ENCODE results near the gene NUDT12.

NUDT12 gene

DNA sequence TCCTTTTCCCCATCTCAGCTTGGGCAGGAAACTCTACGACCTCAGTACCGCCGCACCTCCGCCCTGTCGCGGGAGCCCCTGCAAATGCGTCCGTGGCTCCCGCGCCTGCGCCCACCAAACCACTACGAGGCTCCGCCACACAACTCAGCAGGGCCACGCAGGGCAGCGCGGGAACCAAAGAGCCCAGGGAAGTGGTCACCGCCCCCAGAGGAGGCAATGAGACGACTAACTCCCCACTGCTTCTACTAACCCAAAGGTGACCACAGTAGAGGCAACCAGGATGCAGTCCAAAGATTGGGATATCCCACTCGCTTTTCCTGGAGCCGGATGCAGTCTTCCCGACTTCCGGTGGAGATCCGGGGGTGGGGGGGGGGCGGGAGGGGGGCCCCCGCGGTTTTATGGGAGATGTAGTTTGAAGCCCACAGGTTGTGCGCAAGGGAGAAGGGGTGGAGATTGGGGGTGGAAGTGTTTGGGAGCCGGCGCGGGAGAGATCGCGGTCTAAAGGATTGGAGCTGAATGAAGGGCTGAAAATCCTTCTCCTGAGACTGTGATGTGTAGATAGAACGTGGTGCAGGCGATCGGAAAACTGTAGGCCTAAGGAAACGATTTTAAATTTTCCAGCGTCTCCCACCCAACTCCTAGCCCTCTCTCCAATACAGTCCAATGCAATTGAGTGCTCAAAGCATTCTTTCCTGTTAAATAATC is at the start of gene NUDT12:
TSS of gene NUDT12 (minus strand) at position 337 of the 705 bp plus-strand sequence. CDS start 2,541 bp downstream, outside the sequence.
- no peak for DNase-seq

DNA sequence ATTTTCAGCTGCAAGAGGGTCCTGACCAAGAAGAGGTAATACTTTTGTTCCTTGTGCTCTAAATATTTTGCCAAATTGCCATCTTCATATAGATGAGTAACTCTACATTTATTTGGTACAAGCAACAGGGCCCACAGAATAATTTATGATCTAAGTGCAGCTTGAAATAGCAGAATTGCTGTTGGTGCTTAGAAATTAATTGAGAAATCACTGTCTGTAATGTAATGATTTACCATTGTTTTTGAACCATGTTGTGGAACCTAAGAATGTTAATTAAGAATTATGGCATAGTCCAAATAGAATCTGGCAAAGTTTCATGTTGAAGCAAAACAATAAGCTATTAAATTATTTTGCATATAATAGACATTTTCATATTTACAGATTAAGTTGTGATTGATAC is 44.8 kb upstream of the NUDT12 start:
- no peak for DNase-seq

DNA sequence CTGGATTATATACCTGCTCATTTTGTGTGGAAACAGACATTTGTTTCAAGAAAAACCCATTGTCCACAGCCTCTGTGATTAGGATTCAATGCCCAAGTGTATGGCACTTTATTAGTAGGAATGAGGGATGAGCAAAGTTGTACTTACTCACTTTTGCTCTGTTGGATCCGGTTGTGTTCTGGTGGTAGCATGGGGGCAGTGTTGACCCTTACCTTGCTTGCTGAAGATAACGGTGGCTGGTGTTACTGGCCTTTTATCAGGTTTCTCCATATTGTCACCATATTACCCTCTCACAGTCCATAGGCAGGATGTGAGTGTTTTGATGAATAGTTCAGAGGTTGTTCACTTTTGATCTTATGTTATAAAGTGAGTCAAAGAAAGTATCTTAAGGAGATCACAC is 42.7 kb upstream of the NUDT12 start:
- no peak for DNase-seq

DNA sequence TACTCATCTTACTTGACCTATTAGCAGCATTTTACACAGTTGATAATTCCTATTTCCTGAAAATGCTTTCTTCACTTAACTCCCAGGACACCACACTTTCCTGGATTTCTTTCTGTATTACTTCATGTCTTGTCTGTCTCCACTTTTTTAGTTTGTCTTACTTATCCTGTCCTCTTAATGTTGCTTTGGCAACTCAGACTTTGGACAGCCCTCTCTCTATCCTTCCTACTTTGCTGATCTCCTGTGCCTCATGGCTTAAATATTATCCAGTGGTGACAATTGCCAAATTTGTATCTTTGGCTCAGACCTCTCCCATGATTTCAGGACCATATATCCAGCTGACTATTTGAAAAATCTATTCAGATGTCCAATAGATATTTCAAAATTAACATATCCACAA is 39.8 kb upstream of the NUDT12 start:
- DNase-seq, result no peak

DNA sequence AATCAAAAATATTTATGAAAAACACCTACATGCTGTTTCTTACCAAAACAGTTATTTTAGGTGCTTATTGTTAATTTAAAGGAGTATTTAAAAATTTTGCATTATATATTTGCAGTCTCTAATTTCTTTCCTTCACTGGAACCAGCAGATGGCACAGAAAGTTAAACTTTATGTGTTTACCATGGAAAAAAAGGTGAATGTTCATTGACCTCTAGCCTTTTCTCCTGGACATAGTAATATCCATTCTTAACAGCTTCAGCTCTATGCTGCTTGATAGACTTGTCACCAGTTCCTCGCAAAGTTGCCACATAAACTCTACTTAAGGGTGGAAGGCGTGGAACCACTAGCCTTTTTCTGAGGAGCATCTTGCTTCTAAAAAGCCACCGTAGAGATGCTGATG is 38.7 kb upstream of the NUDT12 start:
- DNase-seq, result no peak

DNA sequence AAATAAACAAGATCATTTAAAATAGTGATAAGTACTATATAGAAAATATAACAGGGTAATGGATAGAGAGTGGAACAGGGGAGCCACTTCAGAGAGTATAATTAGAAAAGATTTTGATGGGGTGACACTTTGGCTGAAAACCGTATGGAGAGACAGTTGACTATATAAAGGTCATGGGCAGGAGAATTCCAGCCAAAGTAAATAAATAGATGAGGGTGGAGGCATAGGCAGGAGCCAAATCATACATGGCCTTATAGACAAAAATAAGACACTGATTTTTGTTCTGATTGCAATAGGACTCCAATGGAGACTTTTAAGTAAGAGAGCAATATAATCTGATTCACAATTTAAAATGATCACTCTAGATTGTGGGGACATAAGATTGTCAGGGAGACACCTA is 37.5 kb upstream of the NUDT12 start:
- no peak for DNase-seq

DNA sequence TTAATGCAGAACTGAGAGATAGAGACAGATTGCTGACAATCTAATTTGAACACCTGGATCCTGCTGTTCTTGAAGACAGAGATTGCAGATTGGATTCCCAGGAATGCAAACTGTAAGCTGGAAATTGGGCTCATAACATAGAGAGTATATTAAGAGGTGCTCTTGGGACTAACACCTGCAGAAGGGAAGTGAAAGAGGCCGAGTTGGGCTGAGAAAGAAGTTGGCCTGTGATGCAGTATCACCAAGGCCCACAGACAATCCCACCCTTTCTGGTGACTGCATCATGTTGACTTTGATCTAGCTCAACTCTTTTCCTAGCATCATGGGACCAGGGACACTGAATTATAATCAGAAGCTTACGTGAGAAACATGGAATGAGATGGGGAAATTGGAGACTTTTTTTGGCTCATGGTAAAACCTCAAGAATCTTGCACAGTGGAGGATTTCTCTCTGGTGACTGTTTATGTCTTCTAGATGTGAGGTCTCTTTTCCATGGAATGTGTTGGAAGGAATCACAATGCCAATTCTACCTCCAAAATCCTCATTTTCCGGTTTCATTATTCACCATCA is 36.5 kb upstream of the NUDT12 start:
- DNase-seq, result no peak

DNA sequence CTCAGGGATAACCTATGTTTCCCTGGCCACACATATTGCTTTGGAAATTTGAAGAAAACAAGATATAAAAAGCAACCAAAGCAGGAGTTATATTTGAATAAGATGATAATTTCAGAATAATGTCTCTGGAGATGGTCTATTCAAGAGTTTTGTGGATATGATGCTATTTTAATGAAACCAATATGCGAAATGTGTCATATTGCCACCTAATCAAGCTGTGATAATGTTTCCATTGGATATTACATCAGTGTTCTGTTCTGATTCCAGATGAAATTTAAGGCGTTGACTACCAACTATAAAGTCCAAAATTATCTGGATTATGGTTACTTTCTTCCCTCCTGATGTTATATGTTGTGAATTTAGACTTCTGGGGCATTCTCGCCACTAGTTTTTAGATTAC is 27.6 kb upstream of the NUDT12 start:
- DNase-seq, result no peak

DNA sequence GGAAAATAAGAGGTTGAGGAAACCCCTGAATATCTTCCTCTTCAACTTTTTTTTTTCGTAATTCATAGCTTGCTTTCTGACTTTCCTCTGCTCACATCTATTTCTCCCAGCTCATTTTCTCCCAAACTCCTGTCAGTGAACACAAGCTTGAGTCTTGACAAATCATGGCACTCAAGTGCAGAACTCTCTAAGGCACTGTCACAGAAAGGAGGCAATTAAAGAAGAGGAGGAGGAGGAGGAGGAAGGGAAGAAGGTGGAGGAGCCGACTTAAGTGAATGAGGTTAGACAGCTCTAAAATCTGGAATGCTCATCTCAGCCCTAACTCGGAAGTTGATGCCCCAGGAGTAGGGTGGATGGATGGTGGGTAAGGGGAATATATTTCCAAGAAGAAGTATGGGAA is 27.2 kb upstream of the NUDT12 start:
- no peak for DNase-seq

DNA sequence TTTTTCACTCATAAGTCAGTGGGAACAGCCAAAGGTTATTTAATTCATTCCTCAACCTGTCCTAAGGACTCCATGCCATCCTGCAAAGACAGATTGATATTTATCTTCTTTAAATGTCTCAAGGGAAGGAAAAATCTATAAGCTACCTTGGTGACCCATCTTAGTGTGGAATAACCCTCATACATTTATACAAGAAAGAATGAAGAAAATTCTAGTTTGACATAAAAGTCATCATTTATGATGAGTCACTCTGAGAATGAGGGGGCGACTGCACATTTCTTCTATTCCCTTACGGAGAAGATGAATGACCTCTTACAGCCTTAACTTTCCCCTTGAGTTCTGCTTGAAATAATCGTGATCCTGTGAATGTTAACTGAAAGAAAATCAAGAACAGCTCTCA is 26.8 kb upstream of the NUDT12 start:
- DNase-seq, result no peak

DNA sequence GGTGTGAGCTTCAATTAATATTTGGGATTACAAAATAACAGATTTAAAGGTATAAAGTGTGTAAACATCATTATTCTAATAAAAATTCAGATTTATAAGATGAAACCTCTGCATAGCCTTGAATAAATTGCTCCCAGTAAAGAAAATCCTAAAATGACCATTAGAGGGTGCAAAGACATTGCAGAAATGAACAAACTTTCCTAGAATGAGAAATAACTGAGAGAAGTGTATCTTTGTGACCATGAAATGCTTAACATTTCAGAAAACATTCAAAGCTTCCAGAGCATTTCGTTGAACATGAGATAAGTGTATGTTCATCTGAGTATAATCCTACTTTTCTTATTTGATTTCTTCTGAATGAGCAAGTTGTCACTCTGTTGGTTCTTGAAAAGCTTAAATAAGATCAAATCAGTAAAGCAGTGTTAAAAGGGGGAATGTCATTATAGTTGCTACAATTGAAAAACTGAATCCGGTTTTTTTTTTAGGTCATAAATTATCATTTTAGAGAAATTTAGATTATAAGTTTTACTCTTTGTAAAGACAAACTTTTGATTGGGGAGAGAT is 24.7 kb upstream of the NUDT12 start:
- DNase-seq, result no peak

DNA sequence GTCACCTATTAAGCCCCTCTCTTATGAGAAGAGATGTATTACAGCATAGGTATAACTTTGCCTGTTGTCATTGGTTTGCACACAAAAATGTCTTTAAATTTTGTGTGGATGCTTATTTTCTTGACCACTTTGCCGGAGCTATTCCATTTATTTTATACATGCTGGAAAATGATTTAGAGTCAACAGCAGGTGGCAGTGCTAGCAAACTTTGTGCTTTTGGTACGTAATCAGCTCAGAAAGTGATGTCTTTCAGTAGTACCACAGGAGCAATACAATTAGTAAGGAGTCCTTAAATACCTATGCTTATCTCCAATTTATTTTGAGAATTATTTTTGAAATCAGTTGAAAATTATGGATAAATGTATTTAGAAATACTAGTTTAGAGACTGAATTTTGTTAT is 19.8 kb upstream of the NUDT12 start:
- DNase-seq, result no peak

DNA sequence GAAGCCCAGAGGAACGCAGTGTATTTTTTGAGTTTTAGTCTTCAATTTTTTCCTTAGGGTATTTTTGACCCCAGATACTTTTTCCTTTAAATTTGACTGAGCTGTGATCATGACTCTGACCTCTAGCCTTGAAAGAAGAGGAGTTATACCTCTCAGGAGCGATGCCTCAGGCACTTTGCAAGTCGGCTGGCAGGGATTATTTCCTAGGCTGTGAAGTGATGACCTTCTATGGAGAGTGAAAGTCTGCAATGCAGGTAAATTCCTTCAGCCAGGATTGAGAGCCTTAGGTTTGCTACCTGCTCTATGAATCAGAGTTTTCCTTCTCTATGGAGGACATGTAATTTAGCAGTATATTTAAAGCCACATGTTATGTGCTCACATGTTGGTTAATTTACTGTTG is 10.8 kb upstream of the NUDT12 start:
- DNase-seq, result no peak

DNA sequence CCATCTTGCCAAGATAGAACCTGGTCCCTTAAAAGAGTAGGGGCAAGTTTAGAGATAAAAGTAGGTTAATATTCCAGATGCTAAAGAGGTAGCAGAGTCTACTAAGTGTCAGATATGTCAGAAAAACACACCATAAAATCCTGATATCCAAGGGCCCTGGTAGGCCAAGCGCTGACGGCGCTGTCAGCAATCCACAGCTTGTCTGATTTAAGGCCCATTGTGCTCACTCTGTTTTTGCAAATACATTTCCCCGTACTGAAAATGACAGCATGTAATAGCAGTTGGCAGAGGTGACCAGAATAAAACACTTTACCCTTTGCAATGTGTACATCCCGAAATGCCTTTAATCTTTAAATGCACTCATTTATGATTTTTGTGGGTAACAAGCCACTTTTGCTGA is 9.9 kb upstream of the NUDT12 start:
- DNase-seq, result no peak

DNA sequence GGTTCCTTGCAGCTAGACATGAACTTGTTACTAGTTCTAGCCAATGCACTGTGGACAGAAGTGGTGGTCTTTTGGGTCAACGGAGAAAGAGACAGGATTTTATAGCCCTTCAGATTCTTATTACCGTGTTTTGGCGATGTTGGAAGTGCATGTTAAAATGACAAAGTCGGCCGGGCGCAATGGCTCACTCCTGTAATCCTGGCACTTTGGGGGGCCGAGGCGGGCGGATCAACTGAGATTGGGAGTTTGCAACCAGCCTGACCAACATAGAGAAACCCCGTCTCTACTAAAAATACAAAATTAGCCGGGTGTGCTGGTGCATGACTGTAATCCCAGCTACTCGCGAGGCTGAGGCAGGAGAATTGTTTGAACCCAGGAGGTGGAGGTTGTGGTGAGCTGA is 9.1 kb upstream of the NUDT12 start:
- no peak for DNase-seq

DNA sequence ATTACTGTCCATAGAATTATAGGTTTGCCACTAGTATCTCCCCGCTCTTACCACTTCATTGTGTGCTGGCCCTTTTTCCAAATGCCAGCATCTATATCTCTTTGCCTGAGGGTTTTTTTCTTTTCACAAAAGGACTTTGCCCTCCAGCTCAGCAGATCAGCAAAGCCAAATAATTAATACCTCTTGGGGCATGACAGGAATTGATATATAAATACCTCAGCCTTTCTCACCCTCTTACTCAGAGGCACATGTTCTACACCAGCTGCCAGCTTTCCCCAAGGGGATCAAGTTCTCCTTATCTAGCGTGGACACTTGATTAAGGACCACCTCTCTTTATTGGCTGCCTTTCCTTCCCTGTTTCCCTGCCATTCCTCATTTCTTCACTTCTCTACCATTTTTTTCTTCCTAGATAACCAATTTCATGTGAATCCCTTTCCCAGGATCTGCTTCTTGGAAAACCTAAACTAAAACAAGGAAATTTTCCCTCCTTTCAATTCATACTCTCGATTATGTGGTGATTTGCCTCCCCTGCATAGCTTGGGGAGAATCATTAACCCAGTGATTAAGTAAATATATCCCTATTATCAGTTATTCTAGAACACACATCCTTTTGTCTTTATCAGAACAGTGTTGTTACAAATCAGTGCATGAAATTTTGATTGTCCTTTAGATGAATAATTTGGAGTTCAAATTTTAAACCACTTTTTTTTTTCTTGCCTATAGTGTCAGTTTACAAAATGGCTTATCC is 6.9 kb upstream of the NUDT12 start:
- no peak for DNase-seq

DNA sequence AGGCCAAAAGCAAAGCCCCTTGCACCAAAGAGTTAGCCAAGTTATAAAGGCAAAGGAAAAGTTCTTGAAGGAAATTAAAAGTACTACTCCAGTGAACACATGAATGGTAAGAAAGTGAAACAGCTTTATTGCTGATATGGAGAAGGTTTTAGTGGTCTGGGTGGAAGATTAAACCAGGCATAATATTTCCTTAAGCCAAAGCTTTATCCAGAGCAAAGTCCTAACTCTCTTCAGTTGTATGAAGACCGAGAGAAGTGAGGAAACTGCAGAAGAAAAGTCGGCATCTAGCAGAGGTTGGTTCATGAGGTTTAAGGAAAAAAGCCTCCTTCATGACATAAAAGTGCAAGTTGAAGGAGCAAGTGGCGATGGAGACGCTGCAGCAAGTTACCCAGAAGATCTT is 3.1 kb upstream of the NUDT12 start:
- DNase-seq, result no peak

DNA sequence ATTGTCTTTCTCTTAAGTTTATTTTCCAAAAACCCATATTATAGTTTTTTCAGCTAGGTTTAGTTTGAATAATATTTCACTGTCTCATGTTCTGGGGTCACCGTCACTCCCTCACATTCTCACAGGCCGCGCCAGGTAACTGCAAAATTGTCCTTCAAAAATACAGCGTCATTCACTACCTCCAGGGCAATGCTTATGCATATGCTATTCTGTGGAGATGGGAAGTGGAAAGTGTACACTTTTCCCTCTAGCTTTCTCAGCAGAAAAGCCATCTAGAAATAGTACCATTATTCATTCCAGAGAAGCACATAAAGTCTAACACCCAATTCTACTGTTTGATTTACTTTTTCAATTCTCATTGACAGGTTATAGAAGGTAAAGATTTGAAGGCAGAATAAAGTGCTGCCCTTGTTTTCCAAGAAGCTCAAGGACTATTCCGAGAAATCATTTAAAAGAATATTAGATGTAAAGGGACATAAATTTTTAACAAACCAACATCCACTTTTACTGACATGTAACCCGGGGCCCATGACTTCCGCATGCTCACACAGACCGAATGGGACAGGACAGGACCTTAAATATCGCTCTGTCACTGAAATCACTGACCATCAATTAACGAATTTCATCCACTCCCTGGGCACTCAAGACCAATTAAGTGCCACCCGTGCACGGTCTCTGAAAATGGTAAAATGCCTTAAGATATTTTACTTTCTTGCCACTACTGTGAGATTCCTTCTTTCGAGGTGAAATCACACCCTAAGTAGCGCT is 720 bp downstream of the NUDT12 start:
- DNase-seq, result no peak

DNA sequence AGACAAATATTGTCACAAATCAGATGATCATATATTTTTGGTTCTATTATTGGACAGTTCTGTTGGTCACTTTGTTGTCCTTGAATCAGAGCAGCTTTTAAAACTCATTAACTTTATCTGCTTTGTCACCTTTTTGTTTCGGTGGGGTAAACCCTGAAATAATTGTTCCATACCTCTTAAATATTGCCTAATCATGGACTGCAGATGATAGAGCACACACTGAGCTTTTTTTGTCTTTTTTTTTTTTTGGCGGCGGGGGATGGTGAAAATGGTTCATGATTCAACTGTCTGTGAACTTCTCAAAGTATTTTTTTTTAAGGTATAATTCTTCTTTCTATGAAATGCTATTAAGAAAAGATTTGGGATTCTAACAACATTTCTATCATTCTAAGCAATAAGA is 1.8 kb downstream of the NUDT12 start:
- DNase-seq, result no peak

DNA sequence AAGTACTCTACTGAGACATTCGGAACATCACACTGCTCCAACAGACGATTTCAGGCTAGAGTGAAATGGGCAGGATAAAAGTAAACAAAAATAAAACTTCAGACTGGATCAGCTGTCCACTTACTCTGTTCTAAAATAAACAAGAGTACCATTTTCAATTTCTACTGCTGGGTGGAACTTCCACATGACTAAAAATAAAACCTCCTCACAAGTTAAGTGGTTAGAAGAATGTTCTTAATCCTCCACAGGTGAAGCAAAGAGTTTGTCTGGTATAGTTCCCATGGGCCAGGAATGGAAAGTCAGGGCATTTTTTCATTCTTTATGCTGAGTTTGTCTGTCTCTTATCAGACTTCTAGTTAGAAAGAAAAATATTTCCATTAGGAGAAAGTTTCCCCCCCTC is 15.7 kb downstream of the NUDT12 start:
- DNase-seq, result no peak

DNA sequence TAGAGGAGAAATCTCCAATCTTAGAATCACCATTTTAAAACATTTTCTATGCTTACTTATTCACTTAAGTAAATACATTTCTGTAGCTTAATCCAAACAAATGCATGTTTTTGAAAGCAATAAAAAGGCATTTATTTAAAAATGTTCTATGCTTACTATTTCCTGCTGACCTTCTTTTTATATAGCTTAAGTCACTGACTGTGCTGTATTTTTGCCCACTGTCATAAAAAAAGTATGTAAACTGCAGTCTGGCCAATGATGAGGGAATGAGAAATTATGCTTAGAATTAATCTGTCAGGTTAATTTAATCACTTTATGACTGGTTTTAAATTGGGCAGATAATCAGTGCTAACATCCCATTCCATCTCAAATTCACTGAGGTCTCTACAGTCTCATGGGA is 20.1 kb downstream of the NUDT12 start:
- DNase-seq, result no peak

DNA sequence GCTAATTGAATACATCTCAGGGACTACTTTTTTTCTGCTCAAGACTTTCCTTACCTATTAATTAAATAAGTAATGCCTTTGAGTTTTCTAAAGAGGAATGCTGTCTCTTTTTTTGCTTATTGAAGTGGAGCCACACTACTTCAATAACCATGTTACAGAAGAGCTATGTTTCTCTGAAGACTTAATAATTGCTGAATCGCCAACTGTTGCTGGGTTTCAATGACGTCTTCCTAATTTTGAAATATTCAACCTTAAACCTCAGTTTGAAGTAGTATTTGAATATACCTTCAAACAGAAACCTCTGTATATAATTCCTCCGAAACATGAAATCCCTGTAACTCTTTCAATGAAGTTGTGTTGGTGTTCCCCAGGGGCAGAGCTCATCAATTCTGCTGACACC is 21.0 kb downstream of the NUDT12 start:
- DNase-seq, result no peak

DNA sequence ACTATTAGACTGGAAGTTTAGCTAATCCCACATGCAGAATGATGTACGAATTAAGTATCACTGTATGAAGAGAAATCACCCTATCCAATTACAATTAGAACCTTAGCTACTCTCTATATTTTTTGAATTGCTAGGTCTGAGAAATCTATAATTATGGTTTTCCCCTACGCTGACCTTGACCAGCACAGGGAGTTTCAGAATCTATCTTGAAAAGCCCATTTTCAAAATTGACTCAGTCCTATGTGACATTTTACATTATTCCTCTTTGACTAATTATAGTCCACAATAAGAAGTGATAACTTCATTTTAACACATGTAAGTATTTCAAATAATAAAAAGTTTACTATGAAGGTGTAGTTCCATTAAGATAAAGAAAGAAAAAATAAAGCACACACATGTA is 21.5 kb downstream of the NUDT12 start:
- no peak for DNase-seq
